HCT116 (cell line): ENCODE results near the gene PDE4D. TPM values are rescaled to one million over a fixed set of nuclear protein-coding genes. Genes with fewer than 3 reads are reported as not detected.
"Not testable (repeated sequence)": the region's sequence is repeated elsewhere in the genome, so short reads cannot be mapped to it uniquely, and the experiment has no call there.

Source experiments
- ATAC-seq: fragments of 200-7000 bp; cut with Tn5 transposase; 2 replicates; pipeline ENCODE4 v1.9.1; 2020; ENCODE audit warnings: mild to moderate bottlenecking, moderate library complexity
- BruUV-seq: library from RNA; stranded (reverse); fragments of 400-500 nt; replicated peaks from 2 replicates; lab custom pipeline; 2021; lab: Mats Ljungman, UMichigan
- CTCF ChIA-PET: fragments of 300-600 bp; sonication (Branson Sonifier 250); formaldehyde crosslinking; loops from one replicate; lab custom pipeline; 2021; ENCODE audit warnings: antibody characterized with exemption; lab: Charles Lee
- POLR2A ChIA-PET: fragments of 300-600, 350-600 bp; sonication (Branson Sonifier 250); formaldehyde crosslinking; loops from one replicate; lab custom pipeline; 2021; ENCODE audit warnings: antibody characterized with exemption; lab: Charles Lee
- RAD21 ChIA-PET, 2 experiments: fragments of 300-600 bp; sonication (Branson Sonifier 250); formaldehyde crosslinking; loops; one replicate each; lab custom pipeline; 2023; ENCODE audit warnings: low total read pairs in 2 of 2; ENCODE audit not compliant: uncharacterized antibody in 2 of 2, unreplicated experiment in 2 of 2, low non-redundant PET in 1 of 2; lab: Charles Lee
- DNase-seq: peaks from one replicate; pipeline ENCODE4 v3.0.0-alpha.2; 2010; ENCODE audit warnings: low read depth, low spot score
- H2AFZ ChIP-seq: fragments of 200-600 bp; shearing (Covaris generic), sonication (generic); 2 replicates; pipeline ENCODE4 v1.6.1; 2017; ENCODE audit warnings: low read depth, mixed run types, mixed read lengths, antibody characterized with exemption, low read length; ENCODE audit not compliant: poor library complexity, severe bottlenecking
- H3K27ac ChIP-seq: 2 replicates; pipeline ENCODE4 v1.5.1; 2012; ENCODE audit warnings: low read depth, low read length
- H3K27me3 ChIP-seq: fragments of 200-600 bp; sonication (generic); 2 replicates; pipeline ENCODE4 v1.6.1; 2016; ENCODE audit warnings: mixed run types, low read length, mixed read lengths; ENCODE audit not compliant: insufficient read depth
- H3K36me3 ChIP-seq, 2 experiments: fragments of 200-500 bp in 1 of 2; fragments of 200-600 bp in 1 of 2; sonication (Bioruptor generic) in 1 of 2; sonication (generic) in 1 of 2; 2 replicates each; pipeline versions ENCODE4 v1.5.1 to v1.6.1; 2014 to 2016; ENCODE audit warnings: low read length in 2 of 2, inconsistent platforms in 1 of 2, mixed read lengths in 1 of 2, mixed run types in 1 of 2; ENCODE audit not compliant: insufficient read depth in 2 of 2, control insufficient read depth in 1 of 2
- H3K4me1 ChIP-seq, 2 experiments: fragments of 200-600 bp in 1 of 2; sonication (generic) in 1 of 2; 2 replicates each; pipeline versions ENCODE4 v1.5.1 to v1.6.1; 2012 to 2017; ENCODE audit warnings: low read length in 2 of 2, inconsistent platforms in 1 of 2, mild to moderate bottlenecking in 1 of 2, mixed read lengths in 1 of 2, mixed run types in 1 of 2, moderate library complexity in 1 of 2; ENCODE audit not compliant: insufficient read depth in 2 of 2, control insufficient read depth in 1 of 2
- H3K4me2 ChIP-seq: fragments of 200-600 bp; sonication (generic); 2 replicates; pipeline ENCODE4 v1.6.1; 2017; ENCODE audit warnings: mixed run types, low read length, mixed read lengths
- H3K4me3 ChIP-seq, 2 experiments: fragments of 200-600 bp in 1 of 2; sonication (generic) in 1 of 2; replicated peaks in 1 of 2; 2 replicates each; pipeline ENCODE4 v1.5.1; 2011 to 2016; ENCODE audit warnings: low read length in 2 of 2, control low read depth in 1 of 2, low read depth in 1 of 2, mild to moderate bottlenecking in 1 of 2, mixed read lengths in 1 of 2, mixed run types in 1 of 2
- H3K79me2 ChIP-seq: fragments of 200-600 bp; sonication (generic); 2 replicates; pipeline ENCODE4 v1.6.1; 2017; ENCODE audit warnings: mild to moderate bottlenecking, mixed run types, low read length, moderate library complexity, mixed read lengths; ENCODE audit not compliant: insufficient read depth
- H3K9ac ChIP-seq: fragments of 200-600 bp; sonication (generic); 2 replicates; pipeline ENCODE4 v1.6.1; 2016; ENCODE audit warnings: low read length, mixed read lengths
- H3K9me2 ChIP-seq: fragments of 200-600 bp; sonication (generic), shearing (Covaris generic); 2 replicates; pipeline ENCODE4 v1.6.1; 2017; ENCODE audit warnings: mixed run types, mild to moderate bottlenecking, moderate library complexity; ENCODE audit not compliant: insufficient read depth
- H3K9me3 ChIP-seq, 2 experiments: fragments of 200-500 bp in 1 of 2; fragments of 200-600 bp in 1 of 2; sonication (Bioruptor generic) in 1 of 2; sonication (generic) in 1 of 2; 2 replicates each; pipeline ENCODE4 v1.6.1; 2014 to 2017; ENCODE audit warnings: low read length in 2 of 2, mixed read lengths in 2 of 2, inconsistent platforms in 1 of 2, low read depth in 1 of 2, mild to moderate bottlenecking in 1 of 2, mixed run types in 1 of 2, moderate library complexity in 1 of 2; ENCODE audit not compliant: control insufficient read depth in 1 of 2, insufficient read depth in 1 of 2
- H4K20me1 ChIP-seq: fragments of 200-600 bp; sonication (generic), shearing (Covaris generic); 2 replicates; pipeline ENCODE4 v1.6.1; 2017; ENCODE audit warnings: mixed run types, mild to moderate bottlenecking, moderate library complexity; ENCODE audit not compliant: insufficient read depth
- CBX3 ChIP-seq: IDR thresholded peaks from 2 replicates; pipeline ENCODE4 v1.6.1; 2012; ENCODE audit warnings: low read depth
- MAX ChIP-seq: IDR thresholded peaks from 2 replicates; pipeline ENCODE4 v1.6.1; 2012
- POLR2A ChIP-seq: IDR thresholded peaks from 2 replicates; pipeline ENCODE4 v1.7.0; 2011; ENCODE audit warnings: borderline replicate concordance; ENCODE audit not compliant: insufficient read depth, insufficient read length; ENCODE audit errors: extremely low read depth
- RAD21 ChIP-seq: IDR thresholded peaks from 2 replicates; pipeline ENCODE4 v1.6.1; 2012; ENCODE audit warnings: low read depth, mild to moderate bottlenecking
- SIN3A ChIP-seq: IDR thresholded peaks from 2 replicates; pipeline ENCODE4 v1.6.1; 2012; ENCODE audit warnings: low read depth
- TCF7L2 ChIP-seq: IDR thresholded peaks from 2 replicates; pipeline ENCODE4 v1.7.0; 2011; ENCODE audit warnings: borderline replicate concordance, inconsistent platforms; ENCODE audit not compliant: insufficient read depth, insufficient read length; ENCODE audit errors: extremely low read depth
- intact Hi-C: fragments of 100-400 bp; cut with micrococcal nuclease; formaldehyde crosslinking; loops from 2 replicates; pipeline ENCODE4 v1.10.0; 2022
- total RNA-seq: library from RNA; stranded (reverse); gene quantifications from one replicate; pipeline ENCODE4 v1.2.1, GENCODE V29; 2021; ENCODE audit not compliant: unreplicated experiment

Gene PDE4D
- total RNA-seq, 1 experiment from 2014 or later = 1.1 TPM

- Histone ChIP-seq H3K36me3 (no peaks in the 10 kb centered on the region), H3K79me2 (no peaks in the 10 kb centered on the region), H2AFZ (no peak overlapping the region), H4K20me1 (no peaks in the 10 kb centered on the region), H3K9me3 (no peaks in the 10 kb centered on the region), H3K4me2 (no peak overlapping the region), H3K9ac (no peak overlapping the region), H3K27me3 (no peaks in the 10 kb centered on the region), H3K27ac (no peak overlapping the region), H3K4me3 (no peak overlapping the region), H3K9me2 (no peaks in the 10 kb centered on the region), H3K4me1 (no peaks in the 10 kb centered on the region)
- ChIA-PET CTCF (no interaction called here), RAD21 (no interaction called here), POLR2A (no interaction called here)
- DNase-seq (no peak), ATAC-seq (no peak)
- intact Hi-C loops = no loop called here
- no peak for TF ChIP-seq RAD21
- no peak for TF ChIP-seq CBX3
- TF ChIP-seq SIN3A = no peak
- BruUV-seq = no TSS peak
Measured at GRCh38 chr5:58958701-58959100, 934.8 kb downstream of the PDE4D start.

DNA sequence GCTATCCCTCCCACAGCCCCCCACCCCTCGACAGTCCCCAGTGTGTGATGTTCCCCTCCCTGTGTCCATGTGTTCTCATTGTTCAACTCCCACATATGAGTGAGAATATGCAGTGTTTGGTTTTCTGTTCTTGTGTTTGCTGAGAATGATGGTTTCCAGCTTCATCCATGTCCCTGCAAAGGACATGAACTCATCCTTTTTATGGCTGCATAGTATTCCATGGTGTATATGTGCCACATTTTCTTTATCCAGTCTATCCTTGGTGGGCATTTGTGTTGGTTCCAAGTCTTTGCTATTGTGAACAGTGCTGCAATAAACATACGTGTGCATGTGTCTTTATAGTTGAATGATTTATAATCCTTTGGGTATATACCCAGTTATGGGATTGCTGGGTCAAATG, 940.3 kb downstream of the PDE4D start:
- H3K79me2 ChIP-seq, H3K36me3 ChIP-seq, DNase-seq, H3K9me2 ChIP-seq, RAD21 ChIA-PET, H3K4me1 ChIP-seq, ATAC-seq, intact Hi-C loops, H3K4me3 ChIP-seq, H3K9ac ChIP-seq, H3K9me3 ChIP-seq, BruUV-seq, POLR2A ChIA-PET, H3K27me3 ChIP-seq, CTCF ChIA-PET, H2AFZ ChIP-seq, H3K27ac ChIP-seq, H3K4me2 ChIP-seq, H4K20me1 ChIP-seq: not testable (repeated sequence)

- DNase-seq = no peak
- Histone ChIP-seq H3K79me2 (no peaks in the 10 kb centered on the region), H4K20me1 (no peaks in the 10 kb centered on the region), H3K27ac (no peak overlapping the region), H3K4me3 (no peak overlapping the region), H3K27me3 (peaks cover 6% of the 10 kb centered on the region; the same call in 1 of the 2 replicates)
- intact Hi-C loops = no loop called here
- RAD21 ChIA-PET = no interaction called here
- CTCF ChIA-PET = no interaction called here
- ATAC-seq = no peak
- no TSS peak for BruUV-seq
- no peak for TF ChIP-seq POLR2A
- no peak for TF ChIP-seq MAX
- no peak for TF ChIP-seq CBX3
- TF ChIP-seq TCF7L2 = no peak
- TF ChIP-seq, all 23 proteins: peak for 0
- no peak overlapping the region for H2AFZ ChIP-seq
- no peak overlapping the region for H3K9ac ChIP-seq
- no peaks in the 10 kb centered on the region for H3K9me2 ChIP-seq
- H3K9me3 ChIP-seq = no peaks in the 10 kb centered on the region
- H3K4me2 ChIP-seq = no peak overlapping the region
- POLR2A ChIA-PET = no interaction called here
- H3K4me1 ChIP-seq = no peaks in the 10 kb centered on the region
- no peaks in the 10 kb centered on the region for H3K36me3 ChIP-seq
Measured at GRCh38 chr5:58950224-58950623, 943.3 kb downstream of the PDE4D start.
